ENCODE results near the gene KDM3A.

The KDM3A gene

DNA sequence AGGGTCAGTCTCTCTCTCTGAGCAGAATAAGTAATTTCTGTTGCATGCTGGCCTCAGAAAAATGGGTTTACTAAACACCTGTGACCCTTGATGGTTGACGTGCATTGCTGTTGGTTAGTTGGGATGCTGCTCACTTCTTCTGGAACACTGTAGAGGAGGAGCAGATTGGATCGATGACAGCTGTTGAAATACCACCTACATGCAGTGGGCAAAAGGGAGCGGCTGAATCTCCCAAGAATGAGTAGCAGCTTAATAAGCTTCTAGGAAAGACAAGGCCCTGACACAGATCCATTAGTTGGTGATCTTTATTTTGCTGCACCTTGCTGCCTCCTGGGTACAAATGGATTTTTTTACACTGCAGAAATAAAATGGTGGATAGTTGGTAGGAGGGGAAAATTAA, 43.2 kb downstream of the KDM3A start:
- DNase-seq (ENCODE audit: low read depth), result no peak
- H3K4me3 ChIP-seq (ENCODE audit: low read depth, low read length), result no peak overlapping the region
- no peak for TF ChIP-seq MYC (IDR thresholded peaks at IDR 0.05; ENCODE audit: low read depth, low read length)
- TF ChIP-seq, protein P1, sequence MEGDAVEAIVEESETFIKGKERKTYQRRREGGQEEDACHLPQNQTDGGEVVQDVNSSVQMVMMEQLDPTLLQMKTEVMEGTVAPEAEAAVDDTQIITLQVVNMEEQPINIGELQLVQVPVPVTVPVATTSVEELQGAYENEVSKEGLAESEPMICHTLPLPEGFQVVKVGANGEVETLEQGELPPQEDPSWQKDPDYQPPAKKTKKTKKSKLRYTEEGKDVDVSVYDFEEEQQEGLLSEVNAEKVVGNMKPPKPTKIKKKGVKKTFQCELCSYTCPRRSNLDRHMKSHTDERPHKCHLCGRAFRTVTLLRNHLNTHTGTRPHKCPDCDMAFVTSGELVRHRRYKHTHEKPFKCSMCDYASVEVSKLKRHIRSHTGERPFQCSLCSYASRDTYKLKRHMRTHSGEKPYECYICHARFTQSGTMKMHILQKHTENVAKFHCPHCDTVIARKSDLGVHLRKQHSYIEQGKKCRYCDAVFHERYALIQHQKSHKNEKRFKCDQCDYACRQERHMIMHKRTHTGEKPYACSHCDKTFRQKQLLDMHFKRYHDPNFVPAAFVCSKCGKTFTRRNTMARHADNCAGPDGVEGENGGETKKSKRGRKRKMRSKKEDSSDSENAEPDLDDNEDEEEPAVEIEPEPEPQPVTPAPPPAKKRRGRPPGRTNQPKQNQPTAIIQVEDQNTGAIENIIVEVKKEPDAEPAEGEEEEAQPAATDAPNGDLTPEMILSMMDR (IDR thresholded peaks at IDR 0.05; ENCODE audit: low read depth, low read length), result no peak
- TF ChIP-seq, protein P2, sequence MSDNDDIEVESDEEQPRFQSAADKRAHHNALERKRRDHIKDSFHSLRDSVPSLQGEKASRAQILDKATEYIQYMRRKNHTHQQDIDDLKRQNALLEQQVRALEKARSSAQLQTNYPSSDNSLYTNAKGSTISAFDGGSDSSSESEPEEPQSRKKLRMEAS (IDR thresholded peaks at IDR 0.05; ENCODE audit: low read depth, low read length), result no peak
- TF ChIP-seq POLR2A (IDR thresholded peaks at IDR 0.05; ENCODE audit: extremely low read depth, insufficient read length), result no peak

DNA sequence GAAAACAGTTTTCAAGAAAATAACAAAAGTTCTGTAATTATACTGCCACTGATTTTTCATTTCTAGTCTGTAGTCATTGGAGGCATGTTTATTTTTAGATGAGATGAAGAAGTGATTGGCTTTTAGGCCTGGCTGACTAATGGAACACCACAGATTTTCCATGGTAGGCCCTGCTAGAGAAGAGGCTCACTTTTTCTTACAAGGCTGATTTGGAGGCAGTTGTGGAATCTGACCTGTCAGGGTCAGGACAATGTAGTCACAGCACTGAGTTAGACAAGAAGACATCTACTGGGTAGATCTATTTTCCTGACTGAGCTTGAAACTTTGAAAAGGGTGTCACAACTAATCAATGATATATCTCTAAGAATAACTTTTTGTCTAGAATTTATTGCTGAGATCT, 43.9 kb downstream of the KDM3A start:
- DNase-seq (ENCODE audit: low read depth), result no peak
- TF ChIP-seq POLR2A (IDR thresholded peaks at IDR 0.05; ENCODE audit: extremely low read depth, insufficient read length) (no peak), MYC (IDR thresholded peaks at IDR 0.05; ENCODE audit: low read depth, low read length) (no peak)
- TF ChIP-seq, protein P1 (IDR thresholded peaks at IDR 0.05; ENCODE audit: low read depth, low read length), result no peak
- TF ChIP-seq, protein P2 (IDR thresholded peaks at IDR 0.05; ENCODE audit: low read depth, low read length), result no peak
- H3K4me3 ChIP-seq (ENCODE audit: low read depth, low read length), result no peak overlapping the region

DNA sequence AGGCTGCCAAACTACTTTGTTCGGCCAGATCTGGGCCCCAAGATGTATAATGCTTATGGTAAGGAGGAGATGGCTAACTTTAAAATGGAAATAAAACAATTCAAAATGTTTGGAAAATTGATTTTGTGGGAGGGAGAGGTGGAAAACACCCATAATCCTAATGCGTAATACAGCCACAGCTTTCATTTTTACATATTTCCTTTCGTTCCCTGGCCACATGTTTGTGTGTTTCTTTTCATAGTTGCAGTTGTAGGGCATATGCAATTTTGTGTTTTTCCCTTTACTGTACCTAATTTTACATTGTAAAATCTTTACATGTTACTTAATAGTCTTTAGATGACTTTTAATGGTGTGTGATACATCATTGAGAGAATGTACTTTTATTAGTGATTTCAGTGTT, 44.6 kb downstream of the KDM3A start:
- TF ChIP-seq, protein P2 (IDR thresholded peaks at IDR 0.05; ENCODE audit: low read depth, low read length), result no peak
- no peak overlapping the region for H3K4me3 ChIP-seq (ENCODE audit: low read depth, low read length)
- DNase-seq (ENCODE audit: low read depth), result no peak

DNA sequence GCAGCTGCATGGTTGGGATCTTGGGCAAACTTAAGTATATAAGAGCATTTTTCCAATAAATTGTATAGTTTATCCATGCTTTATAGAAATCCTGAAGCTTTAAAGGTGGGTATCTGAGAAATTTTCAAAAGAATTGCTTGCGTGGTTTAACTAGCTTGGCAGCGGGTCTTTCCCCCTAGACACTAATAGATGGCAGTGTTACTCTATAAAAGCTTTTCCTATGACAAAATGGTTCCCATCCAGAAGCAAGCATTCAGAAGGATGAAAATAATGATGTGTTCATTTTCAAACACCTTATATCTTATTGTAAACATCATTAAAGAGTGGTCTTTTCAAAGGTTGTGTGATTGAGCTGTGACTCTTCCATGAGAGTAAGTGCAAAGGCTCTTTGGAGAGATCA, 45.9 kb downstream of the KDM3A start:
- no peak overlapping the region for H3K4me3 ChIP-seq (ENCODE audit: low read depth, low read length)
- no peak for DNase-seq (ENCODE audit: low read depth)

DNA sequence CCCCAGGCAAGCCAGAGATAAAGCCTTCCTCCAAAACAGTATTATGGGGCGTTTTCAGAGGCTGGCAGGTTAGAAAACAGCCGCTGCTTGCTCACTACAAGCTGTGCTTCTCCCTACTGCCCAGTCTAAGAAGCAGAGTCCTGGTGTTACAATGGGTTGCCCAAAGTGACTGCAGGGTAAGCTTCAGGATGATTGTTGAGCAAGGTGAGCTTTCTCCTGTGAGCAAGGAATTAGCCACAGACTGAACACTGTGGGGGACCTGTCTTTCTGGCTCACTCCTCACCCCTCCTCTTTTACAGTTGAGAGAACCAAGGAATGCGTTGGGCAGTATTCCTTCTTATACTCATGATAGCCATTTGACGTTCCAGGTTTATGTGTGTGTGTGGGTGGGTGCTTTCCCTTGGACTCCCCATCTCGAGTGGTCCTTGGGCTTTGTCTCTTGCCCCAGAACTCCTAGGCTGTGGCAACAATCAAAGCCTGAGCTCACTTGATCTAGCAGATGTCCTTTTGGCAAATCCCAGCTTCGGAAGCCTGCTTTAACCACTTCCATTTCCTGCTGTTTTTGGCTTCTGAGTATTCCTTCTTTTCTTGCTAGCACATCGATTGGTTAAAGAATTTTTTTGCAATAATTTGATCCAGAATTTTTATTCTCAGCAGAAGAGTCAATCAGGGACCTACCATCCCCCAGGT, 47.5 kb downstream of the KDM3A start:
- TF ChIP-seq MYC (IDR thresholded peaks at IDR 0.05; ENCODE audit: low read depth, low read length), result no peak
- DNase-seq (ENCODE audit: low read depth), result no peak
- H3K4me3 ChIP-seq (ENCODE audit: low read depth, low read length), result no peak overlapping the region

More for the DNA sequence above, 45.9 kb downstream of the KDM3A start:
- TF ChIP-seq MYC (IDR thresholded peaks at IDR 0.05; ENCODE audit: low read depth, low read length) (no peak), POLR2A (IDR thresholded peaks at IDR 0.05; ENCODE audit: extremely low read depth, insufficient read length) (no peak)
- TF ChIP-seq, protein P2 (IDR thresholded peaks at IDR 0.05; ENCODE audit: low read depth, low read length), result no peak
- TF ChIP-seq, protein P1 (IDR thresholded peaks at IDR 0.05; ENCODE audit: low read depth, low read length), result no peak

DNA sequence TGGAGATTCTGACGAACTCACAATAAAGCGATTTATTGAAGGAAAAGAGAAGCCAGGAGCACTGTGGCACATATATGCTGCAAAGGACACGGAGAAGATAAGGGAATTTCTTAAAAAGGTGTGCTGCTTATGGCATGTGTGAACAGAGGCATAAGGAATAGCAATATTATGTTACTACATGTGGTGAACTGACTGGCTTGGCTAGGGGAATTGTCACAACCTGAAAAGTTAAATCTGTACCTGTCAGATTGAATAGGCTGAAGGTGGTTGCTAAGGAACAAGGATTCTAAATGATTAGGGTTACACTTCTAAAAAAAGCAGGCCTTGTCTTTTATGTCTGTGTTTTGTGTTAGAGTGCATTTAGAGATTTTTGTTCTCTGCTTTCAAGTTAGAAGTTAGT, 48.4 kb downstream of the KDM3A start:
- DNase-seq (ENCODE audit: low read depth), result no peak
- no peak for TF ChIP-seq POLR2A (IDR thresholded peaks at IDR 0.05; ENCODE audit: extremely low read depth, insufficient read length)
- no peak for TF ChIP-seq MYC (IDR thresholded peaks at IDR 0.05; ENCODE audit: low read depth, low read length)
- TF ChIP-seq, protein P2 (IDR thresholded peaks at IDR 0.05; ENCODE audit: low read depth, low read length), result no peak
- TF ChIP-seq, protein P1 (IDR thresholded peaks at IDR 0.05; ENCODE audit: low read depth, low read length), result no peak
- H3K4me3 ChIP-seq (ENCODE audit: low read depth, low read length), result no peak overlapping the region

DNA sequence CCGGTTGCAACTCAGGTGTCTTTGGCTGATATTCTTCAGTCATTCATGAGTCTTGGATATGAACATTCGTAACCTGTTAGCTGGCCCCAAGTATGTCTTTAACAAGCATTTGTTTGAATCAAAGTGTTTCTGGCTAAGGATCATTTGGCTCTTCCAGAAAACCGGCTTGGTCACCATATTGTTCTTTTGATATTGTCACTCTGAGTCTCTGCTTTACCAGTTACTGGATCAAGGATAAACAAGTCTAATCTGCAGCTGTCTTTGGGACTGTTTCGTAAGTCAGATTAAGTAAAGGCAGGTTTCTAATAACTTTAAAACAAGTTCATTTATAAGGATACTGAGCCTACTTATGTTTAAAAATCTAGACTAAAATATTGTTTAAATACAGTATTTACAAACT, 49.1 kb downstream of the KDM3A start:
- TF ChIP-seq POLR2A (IDR thresholded peaks at IDR 0.05; ENCODE audit: extremely low read depth, insufficient read length) (no peak), MYC (IDR thresholded peaks at IDR 0.05; ENCODE audit: low read depth, low read length) (no peak)
- TF ChIP-seq, protein P2 (IDR thresholded peaks at IDR 0.05; ENCODE audit: low read depth, low read length), result no peak
- TF ChIP-seq, protein P1 (IDR thresholded peaks at IDR 0.05; ENCODE audit: low read depth, low read length), result no peak
- DNase-seq (ENCODE audit: low read depth), result no peak
- H3K4me3 ChIP-seq (ENCODE audit: low read depth, low read length), result no peak overlapping the region

Measured in NB4 (cell line).